GM06990 (cell line): ENCODE measurements around the gene LIN7C.

Source experiments
- DNase-seq: peaks from one replicate; pipeline ENCODE4 v3.0.0-alpha.2; 2011; ENCODE audit not compliant: insufficient read length; ENCODE audit errors: extremely low read depth
- H3K27me3 ChIP-seq: replicated peaks from 2 replicates; pipeline ENCODE4 v1.6.0; 2011; ENCODE audit warnings: low read length; ENCODE audit not compliant: control insufficient read depth, insufficient read depth
- H3K36me3 ChIP-seq: 2 replicates; pipeline ENCODE4 v1.5.1; 2011; ENCODE audit warnings: low read length; ENCODE audit not compliant: control insufficient read depth, insufficient read depth
- H3K4me3 ChIP-seq: replicated peaks from 2 replicates; pipeline ENCODE4 v1.5.1; 2011; ENCODE audit warnings: low read depth, mild to moderate bottlenecking, control low read depth, low read length
- TF ChIP-seq, protein P1 (sequence below): IDR thresholded peaks from 2 replicates; pipeline ENCODE4 v1.5.1; 2011; ENCODE audit warnings: low read length, control low read depth, mild to moderate bottlenecking, inconsistent platforms; ENCODE audit not compliant: insufficient read depth, poor library complexity, severe bottlenecking

The LIN7C gene

DNA sequence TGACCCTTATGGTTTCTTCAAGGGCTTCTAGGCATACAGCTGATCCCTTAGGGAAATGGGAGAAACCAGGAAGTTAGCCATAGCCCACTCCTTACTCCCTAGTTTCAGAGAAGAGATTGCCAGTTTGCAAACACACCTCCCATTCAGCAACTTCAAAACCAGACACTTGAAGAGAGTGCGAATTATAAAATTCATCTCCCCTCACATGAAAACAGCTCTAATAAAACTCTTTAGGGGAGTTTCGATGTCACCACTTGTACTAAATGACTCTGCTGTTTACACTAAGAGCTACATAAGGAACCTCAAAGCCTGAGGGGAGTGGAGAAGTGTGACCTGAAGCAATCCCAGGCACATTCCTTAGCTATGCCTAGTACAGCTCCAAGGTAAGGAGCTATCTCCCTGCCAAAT, 42.3 kb downstream of the LIN7C start:
- DNase-seq = no peak
- no peaks in the 10 kb centered on the region for H3K36me3 ChIP-seq
- no peaks in the 10 kb centered on the region for H3K27me3 ChIP-seq
- no peak overlapping the region for H3K4me3 ChIP-seq
- TF ChIP-seq, protein P1, sequence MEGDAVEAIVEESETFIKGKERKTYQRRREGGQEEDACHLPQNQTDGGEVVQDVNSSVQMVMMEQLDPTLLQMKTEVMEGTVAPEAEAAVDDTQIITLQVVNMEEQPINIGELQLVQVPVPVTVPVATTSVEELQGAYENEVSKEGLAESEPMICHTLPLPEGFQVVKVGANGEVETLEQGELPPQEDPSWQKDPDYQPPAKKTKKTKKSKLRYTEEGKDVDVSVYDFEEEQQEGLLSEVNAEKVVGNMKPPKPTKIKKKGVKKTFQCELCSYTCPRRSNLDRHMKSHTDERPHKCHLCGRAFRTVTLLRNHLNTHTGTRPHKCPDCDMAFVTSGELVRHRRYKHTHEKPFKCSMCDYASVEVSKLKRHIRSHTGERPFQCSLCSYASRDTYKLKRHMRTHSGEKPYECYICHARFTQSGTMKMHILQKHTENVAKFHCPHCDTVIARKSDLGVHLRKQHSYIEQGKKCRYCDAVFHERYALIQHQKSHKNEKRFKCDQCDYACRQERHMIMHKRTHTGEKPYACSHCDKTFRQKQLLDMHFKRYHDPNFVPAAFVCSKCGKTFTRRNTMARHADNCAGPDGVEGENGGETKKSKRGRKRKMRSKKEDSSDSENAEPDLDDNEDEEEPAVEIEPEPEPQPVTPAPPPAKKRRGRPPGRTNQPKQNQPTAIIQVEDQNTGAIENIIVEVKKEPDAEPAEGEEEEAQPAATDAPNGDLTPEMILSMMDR = no peak

GRCh38 chr11:27462543-27462942, 44.0 kb downstream of the LIN7C start:
- DNase-seq = no peak
- Histone ChIP-seq H3K4me3 (no peak overlapping the region), H3K27me3 (no peaks in the 10 kb centered on the region), H3K36me3 (no peaks in the 10 kb centered on the region)
- TF ChIP-seq, protein P1 = no peak

DNA sequence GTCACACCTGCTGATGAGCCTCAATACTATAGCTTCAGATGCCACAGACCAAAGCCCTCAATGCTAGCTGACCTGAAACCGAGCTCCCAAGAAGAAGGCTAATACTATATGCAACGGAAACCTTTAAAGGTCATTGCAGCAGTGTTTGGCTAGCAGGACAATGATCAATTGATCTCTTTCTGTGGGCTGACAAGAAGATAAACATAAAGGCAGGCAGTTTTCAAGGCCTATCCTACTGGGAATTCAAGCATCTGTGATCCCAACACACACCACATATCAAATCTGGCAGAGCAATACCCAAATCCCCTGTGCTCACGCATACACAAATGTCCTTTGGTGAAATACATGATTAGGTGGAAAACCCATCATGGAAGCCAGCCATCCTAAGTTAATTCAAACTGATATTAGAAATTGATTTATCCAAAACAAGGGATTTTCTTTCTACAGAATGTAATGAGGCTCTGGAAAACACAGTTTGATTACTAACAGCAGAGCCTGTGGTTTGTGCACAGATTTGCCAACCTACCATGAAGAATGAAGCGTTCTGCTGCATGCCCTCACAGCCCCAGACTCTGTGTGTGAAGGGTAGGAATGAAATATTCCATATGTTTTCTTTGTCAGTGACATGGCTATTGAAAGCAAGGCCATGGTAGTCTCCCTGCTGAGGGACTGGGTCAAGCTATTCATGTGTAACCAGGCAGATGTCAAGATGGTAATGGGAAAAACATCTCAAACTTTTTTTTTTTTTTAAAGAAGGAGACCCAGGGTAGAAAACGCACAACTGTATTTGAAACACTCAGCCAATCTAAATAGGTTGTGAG, 46.2 kb downstream of the LIN7C start:
- no peak for DNase-seq
- TF ChIP-seq, protein P1 = no peak
- H3K4me3 ChIP-seq = no peak overlapping the region
- no peaks in the 10 kb centered on the region for H3K36me3 ChIP-seq
- H3K27me3 ChIP-seq = no peaks in the 10 kb centered on the region

DNA sequence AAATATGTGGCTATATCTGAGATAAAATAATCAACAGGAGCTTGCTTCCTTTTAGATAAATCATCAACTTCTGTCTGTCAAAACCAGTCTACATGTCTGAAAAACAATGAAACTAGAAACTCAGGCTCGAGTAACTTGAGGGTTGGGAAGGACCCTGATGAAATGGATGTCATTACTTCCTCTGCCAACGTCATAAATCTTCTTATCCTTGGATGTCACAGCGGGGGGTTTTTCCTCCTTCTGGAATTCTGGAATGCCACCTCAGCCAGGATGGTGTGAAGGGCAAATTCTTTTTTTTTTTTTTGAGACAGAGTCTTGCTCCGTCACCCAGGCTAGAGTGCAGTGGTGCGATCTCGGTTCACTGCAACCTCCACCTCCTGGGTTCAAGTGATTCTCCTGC, 47.4 kb downstream of the LIN7C start:
- no peaks in the 10 kb centered on the region for H3K36me3 ChIP-seq
- no peak for DNase-seq
- no peaks in the 10 kb centered on the region for H3K27me3 ChIP-seq
- no peak overlapping the region for H3K4me3 ChIP-seq
- TF ChIP-seq, protein P1 = no peak

DNA sequence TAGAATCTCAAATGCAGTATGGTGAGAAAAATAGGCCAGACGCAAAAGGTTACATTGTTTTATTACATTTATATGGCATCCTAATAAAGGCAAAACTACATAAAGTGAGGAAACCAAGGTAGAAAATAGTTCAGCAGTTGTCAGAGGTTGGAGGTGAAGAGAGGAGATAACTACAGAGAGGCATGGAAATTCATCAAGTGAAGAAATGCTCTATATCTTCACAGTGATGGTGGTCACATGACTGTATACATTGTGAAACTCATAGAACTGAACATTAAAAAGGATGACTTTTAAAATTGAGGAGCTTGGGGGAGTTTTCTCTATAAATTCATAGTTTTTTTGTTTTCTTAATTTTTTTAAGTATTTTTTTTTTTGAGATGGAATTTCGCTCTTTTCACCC, 48.4 kb downstream of the LIN7C start:
- no peak overlapping the region for H3K4me3 ChIP-seq
- no peaks in the 10 kb centered on the region for H3K27me3 ChIP-seq
- no peak for DNase-seq

More for the DNA sequence above, 48.4 kb downstream of the LIN7C start:
- no peaks in the 10 kb centered on the region for H3K36me3 ChIP-seq
- TF ChIP-seq, protein P1 = no peak
